AG09319 (cell line): ENCODE results near the gene TMEM171.

Experiments
- DNase-seq: peaks from one replicate; pipeline ENCODE4 v3.0.0-alpha.2; 2010; ENCODE audit warnings: low read depth; ENCODE audit errors: extremely low read depth
- CTCF ChIP-seq: IDR thresholded peaks from 2 replicates; pipeline ENCODE4 v1.5.1; 2011; ENCODE audit warnings: low read depth, mild to moderate bottlenecking, inconsistent platforms, low read length, moderate library complexity

The TMEM171 gene

GRCh38 chr5:73179730-73180129 is 59.4 kb downstream of the TMEM171 start:
- no peak for DNase-seq

GRCh38 chr5:73180566-73180965 is 60.2 kb downstream of the TMEM171 start:
- TF ChIP-seq CTCF = no peak
- no peak for DNase-seq

More at GRCh38 chr5:73179730-73180129, 59.4 kb downstream of the TMEM171 start:
- TF ChIP-seq CTCF = no peak
